Activated naive CD8-positive, alpha-beta T cell treated with anti-CD3 and anti-CD28 coated beads, Interleukin-2, amount 10 ng/mL, durations not matched to agents 7 days and 5 days (primary cell): ENCODE results near the gene NRXN3. TPM values are rescaled to one million over a fixed set of nuclear protein-coding genes. Genes with fewer than 3 reads are reported as not detected.

Source experiments
- ATAC-seq: fragments of 150-1000 bp; cut with Tn5 transposase; one replicate; pipeline ENCODE4 v1.10.0; 2021; ENCODE audit warnings: low read depth, moderate library complexity
- POLR2A ChIA-PET: fragments of 350-600 bp; sonication (Branson Sonifier 250); formaldehyde crosslinking; loops from one replicate; lab custom pipeline; 2021; ENCODE audit warnings: antibody characterized with exemption; lab: Charles Lee
- DNase-seq: peaks from one replicate; pipeline ENCODE4 v3.0.0; 2021
- H3K27ac Mint-ChIP-seq: one replicate; pipeline ENCODE4 v1.8.0; 2022; ENCODE audit warnings: mild to moderate bottlenecking, mixed read lengths
- H3K27me3 Mint-ChIP-seq: one replicate; pipeline ENCODE4 v1.8.0; 2022; ENCODE audit warnings: mild to moderate bottlenecking, moderate library complexity, mixed read lengths
- H3K36me3 Mint-ChIP-seq: one replicate; pipeline ENCODE4 v1.8.0; 2021; ENCODE audit warnings: mild to moderate bottlenecking, mixed read lengths
- H3K4me1 Mint-ChIP-seq: one replicate; pipeline ENCODE4 v1.8.0; 2021; ENCODE audit warnings: mixed read lengths
- H3K4me3 Mint-ChIP-seq: one replicate; pipeline ENCODE4 v1.8.0; 2022; ENCODE audit warnings: mild to moderate bottlenecking, moderate library complexity, mixed read lengths
- H3K9me3 Mint-ChIP-seq: one replicate; pipeline ENCODE4 v1.8.0; 2021; ENCODE audit warnings: mixed read lengths
- total RNA-seq, 2 experiments: library from RNA; stranded (reverse); gene quantifications; one replicate each; pipeline ENCODE4 v1.2.3, GENCODE V29; 2021

The NRXN3 gene
- total RNA-seq, 2 experiments from 2014 or later: not detected

- Mint-ChIP-seq H3K27ac (no peak overlapping the region), H3K9me3 (peaks cover 2% of the 10 kb centered on the region), H3K27me3 (no peaks in the 10 kb centered on the region), H3K4me1 (no peaks in the 10 kb centered on the region), H3K4me3 (no peak overlapping the region), H3K36me3 (no peaks in the 10 kb centered on the region)
- POLR2A ChIA-PET: no interaction called here
- no peak for DNase-seq
- ATAC-seq: no peak
These were observed 1193.1 kb downstream of the NRXN3 start for GRCh38 chr14:79363291-79363690.

- no peaks in the 10 kb centered on the region for H3K27me3 Mint-ChIP-seq
- no peak for DNase-seq
- no peak overlapping the region for H3K27ac Mint-ChIP-seq
- no peak overlapping the region for H3K4me3 Mint-ChIP-seq
- no peaks in the 10 kb centered on the region for H3K36me3 Mint-ChIP-seq
- no peaks in the 10 kb centered on the region for H3K4me1 Mint-ChIP-seq
- no peak for ATAC-seq
- POLR2A ChIA-PET: no interaction called here
- no peaks in the 10 kb centered on the region for H3K9me3 Mint-ChIP-seq
These were observed 1199.5 kb downstream of the NRXN3 start for GRCh38 chr14:79369359-79370332.

- ATAC-seq (no peak), DNase-seq (no peak)
- no peaks in the 10 kb centered on the region for H3K27me3 Mint-ChIP-seq
These were observed 1200.8 kb downstream of the NRXN3 start for GRCh38 chr14:79370969-79371368.

DNA sequence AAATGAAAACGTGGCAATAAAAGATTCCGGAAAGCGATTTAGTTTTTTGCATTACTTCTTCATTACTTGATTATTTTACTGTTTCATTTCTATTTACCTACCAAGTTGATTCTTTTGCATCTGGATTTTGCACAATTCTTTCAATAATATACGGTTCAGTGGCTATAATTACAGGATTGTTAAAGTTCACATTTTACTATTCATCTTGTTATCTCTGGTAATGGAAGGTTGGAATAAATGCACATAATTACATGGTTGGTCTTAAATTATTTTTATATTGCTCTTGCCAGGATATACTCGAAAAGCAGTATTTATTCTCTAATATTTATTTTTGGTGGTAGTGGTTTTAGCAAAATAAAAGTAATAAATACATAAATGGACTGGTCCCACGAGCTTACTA is 1203.3 kb downstream of the NRXN3 start:
- DNase-seq: no peak
- no peaks in the 10 kb centered on the region for H3K27me3 Mint-ChIP-seq
- no peak for ATAC-seq
- no peak overlapping the region for H3K4me3 Mint-ChIP-seq
- no peak overlapping the region for H3K27ac Mint-ChIP-seq
- POLR2A ChIA-PET: no interaction called here
- H3K36me3 Mint-ChIP-seq: no peaks in the 10 kb centered on the region
- H3K9me3 Mint-ChIP-seq: no peaks in the 10 kb centered on the region
- H3K4me1 Mint-ChIP-seq: no peaks in the 10 kb centered on the region

More at GRCh38 chr14:79370969-79371368, 1200.8 kb downstream of the NRXN3 start:
- no peak overlapping the region for H3K27ac Mint-ChIP-seq
- no peaks in the 10 kb centered on the region for H3K9me3 Mint-ChIP-seq
- H3K4me3 Mint-ChIP-seq: no peak overlapping the region
- H3K36me3 Mint-ChIP-seq: no peaks in the 10 kb centered on the region
- POLR2A ChIA-PET: no interaction called here
- no peaks in the 10 kb centered on the region for H3K4me1 Mint-ChIP-seq

GRCh38 chr14:79375356-79375755 is 1205.2 kb downstream of the NRXN3 start:
- Mint-ChIP-seq H3K36me3 (no peaks in the 10 kb centered on the region), H3K27me3 (no peaks in the 10 kb centered on the region), H3K4me3 (no peak overlapping the region), H3K27ac (no peak overlapping the region), H3K4me1 (no peaks in the 10 kb centered on the region), H3K9me3 (no peaks in the 10 kb centered on the region)
- no peak for DNase-seq
- POLR2A ChIA-PET: no interaction called here
- ATAC-seq: no peak

- Mint-ChIP-seq H3K4me1 (no peaks in the 10 kb centered on the region), H3K36me3 (no peaks in the 10 kb centered on the region), H3K27ac (no peak overlapping the region), H3K27me3 (no peaks in the 10 kb centered on the region), H3K9me3 (peaks cover 3% of the 10 kb centered on the region), H3K4me3 (no peak overlapping the region)
- POLR2A ChIA-PET: no interaction called here
- DNase-seq: no peak
- ATAC-seq: no peak
These were observed 1206.4 kb downstream of the NRXN3 start for GRCh38 chr14:79376557-79376956.

DNA sequence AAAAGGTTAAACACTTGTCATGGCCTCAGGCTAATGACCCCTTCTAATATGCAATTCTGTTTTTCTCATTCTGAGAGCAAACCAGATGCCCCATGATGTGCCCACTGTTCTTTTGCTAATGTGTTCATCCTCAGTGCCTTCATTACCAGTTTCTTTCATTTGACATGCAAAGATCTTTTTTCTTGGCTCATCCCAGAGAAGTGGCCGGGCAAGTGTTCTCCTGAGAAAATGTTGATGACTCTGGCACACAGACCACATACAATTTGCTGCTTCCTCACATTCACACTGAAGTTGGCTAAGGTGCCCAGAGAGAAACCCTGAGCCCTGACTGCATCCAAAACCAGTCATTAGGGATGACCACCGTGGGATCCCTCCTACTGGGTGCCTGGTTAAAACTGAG is 1207.8 kb downstream of the NRXN3 start:
- no peaks in the 10 kb centered on the region for H3K27me3 Mint-ChIP-seq
- no peak overlapping the region for H3K27ac Mint-ChIP-seq
- H3K9me3 Mint-ChIP-seq: peaks cover 3% of the 10 kb centered on the region
- H3K36me3 Mint-ChIP-seq: no peaks in the 10 kb centered on the region
- H3K4me3 Mint-ChIP-seq: no peak overlapping the region
- ATAC-seq: no peak
- POLR2A ChIA-PET: no interaction called here
- no peak for DNase-seq
- no peaks in the 10 kb centered on the region for H3K4me1 Mint-ChIP-seq

- no peak overlapping the region for H3K4me3 Mint-ChIP-seq
- no peak for DNase-seq
- no peak for ATAC-seq
- H3K36me3 Mint-ChIP-seq: no peaks in the 10 kb centered on the region
- H3K27ac Mint-ChIP-seq: no peak overlapping the region
- no peaks in the 10 kb centered on the region for H3K27me3 Mint-ChIP-seq
- no peaks in the 10 kb centered on the region for H3K4me1 Mint-ChIP-seq
- peaks cover 3% of the 10 kb centered on the region for H3K9me3 Mint-ChIP-seq
- POLR2A ChIA-PET: no interaction called here
These were observed 1209.1 kb downstream of the NRXN3 start for GRCh38 chr14:79379266-79379665.

DNA sequence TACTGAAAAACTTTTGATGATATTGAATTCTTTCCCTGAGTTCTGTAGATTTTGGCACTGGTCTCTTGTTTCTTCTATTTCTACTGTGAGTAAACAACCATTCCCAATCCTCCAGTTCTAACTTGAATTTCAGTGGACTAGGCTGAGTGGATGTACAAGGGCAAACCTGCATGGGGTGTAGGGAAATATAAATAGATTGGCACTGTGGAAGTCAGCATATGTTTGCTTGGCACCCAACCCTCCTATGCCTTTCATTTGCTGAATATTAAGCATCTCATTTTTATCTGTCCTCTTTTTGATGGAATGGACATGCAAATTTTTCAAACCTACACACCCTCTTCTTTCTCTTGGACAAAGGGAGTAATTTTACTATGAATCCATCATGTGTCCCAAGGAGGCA is 1212.9 kb downstream of the NRXN3 start:
- Mint-ChIP-seq H3K9me3 (peaks cover 3% of the 10 kb centered on the region), H3K4me1 (no peaks in the 10 kb centered on the region), H3K4me3 (no peak overlapping the region), H3K27me3 (no peaks in the 10 kb centered on the region), H3K27ac (no peak overlapping the region), H3K36me3 (no peaks in the 10 kb centered on the region)
- DNase-seq: no peak
- POLR2A ChIA-PET: no interaction called here
- no peak for ATAC-seq

GRCh38 chr14:79383475-79383874 is 1213.3 kb downstream of the NRXN3 start:
- Mint-ChIP-seq H3K9me3 (peaks cover 3% of the 10 kb centered on the region), H3K4me3 (no peak overlapping the region), H3K4me1 (no peaks in the 10 kb centered on the region), H3K27ac (no peak overlapping the region), H3K27me3 (no peaks in the 10 kb centered on the region), H3K36me3 (no peaks in the 10 kb centered on the region)
- DNase-seq (no peak), ATAC-seq (no peak)
- POLR2A ChIA-PET: no interaction called here

GRCh38 chr14:79395061-79395460 is 1224.9 kb downstream of the NRXN3 start:
- DNase-seq (no peak), ATAC-seq (no peak)
- H3K4me1 Mint-ChIP-seq: no peaks in the 10 kb centered on the region
- no peak overlapping the region for H3K27ac Mint-ChIP-seq
- H3K9me3 Mint-ChIP-seq: no peaks in the 10 kb centered on the region
- H3K4me3 Mint-ChIP-seq: no peak overlapping the region
- no peaks in the 10 kb centered on the region for H3K27me3 Mint-ChIP-seq
- no peaks in the 10 kb centered on the region for H3K36me3 Mint-ChIP-seq
- POLR2A ChIA-PET: no interaction called here

- no peak for ATAC-seq
- no peak overlapping the region for H3K4me3 Mint-ChIP-seq
- H3K36me3 Mint-ChIP-seq: no peaks in the 10 kb centered on the region
- POLR2A ChIA-PET: no interaction called here
- H3K27me3 Mint-ChIP-seq: no peaks in the 10 kb centered on the region
- no peaks in the 10 kb centered on the region for H3K9me3 Mint-ChIP-seq
- no peaks in the 10 kb centered on the region for H3K4me1 Mint-ChIP-seq
- no peak for DNase-seq
- no peak overlapping the region for H3K27ac Mint-ChIP-seq
These were observed 1234.8 kb downstream of the NRXN3 start for GRCh38 chr14:79404874-79405511.

- POLR2A ChIA-PET: no interaction called here
- H3K27ac Mint-ChIP-seq: no peak overlapping the region
- ATAC-seq: no peak
These were observed 1235.3 kb downstream of the NRXN3 start for GRCh38 chr14:79405512-79405910.

GRCh38 chr14:79407572-79407971 is 1237.4 kb downstream of the NRXN3 start:
- ATAC-seq (no peak), DNase-seq (no peak)
- Mint-ChIP-seq H3K9me3 (no peaks in the 10 kb centered on the region), H3K4me3 (no peak overlapping the region), H3K27me3 (no peaks in the 10 kb centered on the region), H3K4me1 (no peaks in the 10 kb centered on the region), H3K36me3 (no peaks in the 10 kb centered on the region), H3K27ac (no peak overlapping the region)
- POLR2A ChIA-PET: no interaction called here

More at GRCh38 chr14:79405512-79405910, 1235.3 kb downstream of the NRXN3 start:
- Mint-ChIP-seq H3K9me3 (no peaks in the 10 kb centered on the region), H3K4me3 (no peak overlapping the region), H3K36me3 (no peaks in the 10 kb centered on the region), H3K27me3 (no peaks in the 10 kb centered on the region), H3K4me1 (no peaks in the 10 kb centered on the region)
- DNase-seq: no peak
